ENCODE data around the gene BLTP3A. TPM values are rescaled to one million over a fixed set of nuclear protein-coding genes. Genes with fewer than 3 reads are reported as not detected.
"Not testable (repeated sequence)": the region's sequence is repeated elsewhere in the genome, so short reads cannot be mapped to it uniquely, and the experiment has no call there.

BLTP3A gene
- polyA plus RNA-seq, 3 donors: 1.0 to 7.2 (median 1.2) TPM

DNA sequence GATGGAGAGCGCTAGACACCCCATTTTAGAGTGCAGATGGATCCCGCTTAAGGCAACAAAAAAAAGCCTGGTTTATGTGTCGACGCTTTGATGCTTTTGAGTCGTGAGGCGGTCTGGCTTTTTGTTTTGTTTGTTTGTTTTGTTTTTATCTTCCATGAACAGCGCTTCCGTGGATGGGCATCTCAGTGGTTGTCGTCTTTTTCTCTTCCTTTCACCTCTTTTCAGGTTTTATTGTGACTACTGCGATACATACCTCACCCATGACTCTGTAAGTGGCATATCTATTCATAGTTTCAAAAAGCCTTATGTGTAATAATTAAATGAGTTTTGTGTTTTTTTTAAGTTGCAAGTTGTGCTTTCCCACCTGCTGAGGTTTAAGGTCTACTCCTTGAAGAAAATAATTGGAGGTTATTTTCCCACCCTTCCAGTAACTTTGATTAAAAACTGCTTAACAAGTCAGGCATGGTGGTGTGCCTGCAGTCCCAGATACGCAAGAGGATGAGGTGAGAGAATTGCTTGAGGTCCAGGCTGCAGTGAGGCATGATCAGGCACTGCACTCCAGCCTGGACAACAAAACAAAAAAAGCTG is 34.1 kb upstream of the BLTP3A start:
- 0% methylated on average over 4 of the region's 11 CpGs for WGBS (ENCODE audit: insufficient coverage)
- H3K27ac ChIP-seq (ENCODE audit: low read depth in 1 of 2, low read length in 2 of 2): peak overlapping the region; percentile 90 to 97
- peak overlapping the region; percentile 80 for H3K4me2 ChIP-seq (replicated peaks; ENCODE audit: extremely low read depth, low read length, poor library complexity, severe bottlenecking)
- H3K79me2 ChIP-seq (ENCODE audit: insufficient read depth, low read length): peaks cover 60% of the 10 kb centered on the region
- Mint-ChIP-seq H3K9me3 (peaks cover 0 to 3% (median 0%) of the 10 kb centered on the region in 7 donors), H3K4me1 (peaks cover 10% of the 10 kb centered on the region), H3K27ac (no peak overlapping the region), H3K4me3 (no peak overlapping the region), H3K36me3 (peaks cover 8 to 17% of the 10 kb centered on the region in 2 donors), H3K27me3 (ENCODE audit: low read depth in 3 of 3) (peaks cover 0 to 4% (median 3%) of the 10 kb centered on the region in 3 donors)
- H3K9me3 ChIP-seq (replicated peaks in 1 of 2; ENCODE audit: control insufficient read depth in 1 of 2, insufficient read depth in 1 of 2, low read length in 2 of 2): no peaks in the 10 kb centered on the region
- H3K4me3 ChIP-seq (replicated peaks in 1 of 3; ENCODE audit: low read depth in 2 of 3, low read length in 3 of 3): peak overlapping the region; percentile 82 to 98 (median 92)
- DNase-seq: no peak
- TF ChIP-seq CTCF (IDR thresholded peaks at IDR 0.05): no peak
- peaks cover 11% of the 10 kb centered on the region in 2 donors for H3K36me3 ChIP-seq (replicated peaks in 1 of 2; ENCODE audit: control insufficient read depth in 1 of 2, insufficient read depth in 2 of 2, low read length in 2 of 2)
- H4K20me1 ChIP-seq (ENCODE audit: insufficient read depth, low read length): peaks cover 4% of the 10 kb centered on the region
- H3K27me3 ChIP-seq (ENCODE audit: control insufficient read depth in 2 of 2, insufficient read depth in 2 of 2, low read length in 2 of 2): no peaks in the 10 kb centered on the region
- H3K9ac ChIP-seq (ENCODE audit: insufficient read depth, low read length, poor library complexity, severe bottlenecking): peak overlapping the region; percentile 89
- H3K4me1 ChIP-seq (ENCODE audit: control insufficient read depth in 1 of 2, insufficient read depth in 2 of 2, low read length in 2 of 2): peaks cover 15 to 33% of the 10 kb centered on the region in 2 donors
- intact Hi-C loops (cut with micrococcal nuclease): loop anchor here (2.0 to 10.0 kb wide), 6 partner anchors 35 to 497 kb away; partner anchors contain the start of genes ANKS1A (in 2 of the 2), BLTP3A (in 2 of the 2), TAF11 (in 2 of the 2) and ILRUN (in 1 of the 2)
- peak overlapping the region; percentile 94 for H2AFZ ChIP-seq (ENCODE audit: insufficient read depth, low read depth, low read length, poor library complexity, severe bottlenecking)

- Histone ChIP-seq H3K4me3 (replicated peaks in 1 of 3; ENCODE audit: low read depth in 2 of 3, low read length in 3 of 3) (no peak overlapping the region), H3K9me3 (replicated peaks in 1 of 2; ENCODE audit: control insufficient read depth in 1 of 2, insufficient read depth in 1 of 2, low read length in 2 of 2) (no peaks in the 10 kb centered on the region), H3K27me3 (ENCODE audit: control insufficient read depth in 2 of 2, insufficient read depth in 2 of 2, low read length in 2 of 2) (no peaks in the 10 kb centered on the region), H3K36me3 (replicated peaks in 1 of 2; ENCODE audit: control insufficient read depth in 1 of 2, insufficient read depth in 2 of 2, low read length in 2 of 2) (peaks cover 24 to 28% of the 10 kb centered on the region in 2 donors), H3K79me2 (ENCODE audit: insufficient read depth, low read length) (peaks cover 65% of the 10 kb centered on the region), H2AFZ (ENCODE audit: insufficient read depth, low read depth, low read length, poor library complexity, severe bottlenecking) (no peak overlapping the region), H3K27ac (ENCODE audit: low read depth in 1 of 2, low read length in 2 of 2) (peak overlapping the region in 1 of 2 donors; percentile 9), H3K9ac (ENCODE audit: insufficient read depth, low read length, poor library complexity, severe bottlenecking) (no peak overlapping the region), H3K4me2 (replicated peaks; ENCODE audit: extremely low read depth, low read length, poor library complexity, severe bottlenecking) (no peak overlapping the region), H4K20me1 (ENCODE audit: insufficient read depth, low read length) (peaks cover 4% of the 10 kb centered on the region), H3K4me1 (ENCODE audit: control insufficient read depth in 1 of 2, insufficient read depth in 2 of 2, low read length in 2 of 2) (peaks cover 12 to 28% of the 10 kb centered on the region in 2 donors)
- H3K9me3 Mint-ChIP-seq: peaks cover 0 to 3% (median 0%) of the 10 kb centered on the region in 7 donors
- H3K27ac Mint-ChIP-seq: peak overlapping the region in 2 of 7 donors; percentile 58 to 63
- 98% methylated on average over 4 of the region's 8 CpGs for WGBS (ENCODE audit: insufficient coverage)
- peaks cover 6% of the 10 kb centered on the region for H3K4me1 Mint-ChIP-seq
- H3K27me3 Mint-ChIP-seq (ENCODE audit: low read depth in 3 of 3): peaks cover 0 to 4% (median 0%) of the 10 kb centered on the region in 3 donors
- no peak overlapping the region for H3K4me3 Mint-ChIP-seq
- intact Hi-C loops (cut with micrococcal nuclease): no loop called here
- H3K36me3 Mint-ChIP-seq: peaks cover 17 to 37% of the 10 kb centered on the region in 2 donors
- no peak for DNase-seq
- TF ChIP-seq CTCF (IDR thresholded peaks at IDR 0.05): no peak
These were observed 31.8 kb upstream of the BLTP3A start for GRCh38 chr6:34760108-34760507.

DNA sequence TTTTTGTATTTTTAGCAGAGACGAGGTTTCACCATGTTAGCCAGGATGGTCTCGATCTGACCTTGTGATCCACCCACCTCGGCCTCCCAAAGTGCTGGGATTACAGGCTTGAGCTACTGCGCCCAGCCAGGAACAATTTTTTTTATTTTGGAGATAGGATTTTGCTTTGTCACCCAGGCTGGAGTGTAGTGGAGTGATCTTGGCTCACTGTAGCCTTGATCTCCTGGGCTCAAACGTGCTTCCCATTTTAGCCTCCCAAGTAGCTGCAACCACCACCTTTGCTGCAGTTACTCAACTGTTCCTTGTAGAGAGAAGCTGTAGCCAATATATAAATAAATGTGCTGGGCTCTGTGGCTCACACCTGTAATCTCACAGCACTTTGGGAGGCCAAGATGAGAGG is 30.2 kb upstream of the BLTP3A start:
- H3K9me3 ChIP-seq (replicated peaks in 1 of 2; ENCODE audit: control insufficient read depth in 1 of 2, insufficient read depth in 1 of 2, low read length in 2 of 2); H3K9ac ChIP-seq (ENCODE audit: insufficient read depth, low read length, poor library complexity, severe bottlenecking); H3K4me3 Mint-ChIP-seq; H3K4me1 Mint-ChIP-seq; H3K27ac Mint-ChIP-seq; H3K27ac ChIP-seq (ENCODE audit: low read depth in 1 of 2, low read length in 2 of 2); H3K9me3 Mint-ChIP-seq; H2AFZ ChIP-seq (ENCODE audit: insufficient read depth, low read depth, low read length, poor library complexity, severe bottlenecking); H3K4me3 ChIP-seq (replicated peaks in 1 of 3; ENCODE audit: low read depth in 2 of 3, low read length in 3 of 3); intact Hi-C loops (cut with micrococcal nuclease); DNase-seq; H3K27me3 ChIP-seq (ENCODE audit: control insufficient read depth in 2 of 2, insufficient read depth in 2 of 2, low read length in 2 of 2); H3K27me3 Mint-ChIP-seq (ENCODE audit: low read depth in 3 of 3); H3K4me2 ChIP-seq (replicated peaks; ENCODE audit: extremely low read depth, low read length, poor library complexity, severe bottlenecking): not testable (repeated sequence)
- H4K20me1 ChIP-seq (ENCODE audit: insufficient read depth, low read length): peaks cover 10% of the 10 kb centered on the region
- H3K36me3 Mint-ChIP-seq: peaks cover 22 to 52% of the 10 kb centered on the region in 2 donors
- peaks cover 8 to 14% of the 10 kb centered on the region in 2 donors for H3K4me1 ChIP-seq (ENCODE audit: control insufficient read depth in 1 of 2, insufficient read depth in 2 of 2, low read length in 2 of 2)
- WGBS (ENCODE audit: insufficient coverage): 100% methylated on average over 1 of the region's 5 CpGs
- peaks cover 67% of the 10 kb centered on the region for H3K79me2 ChIP-seq (ENCODE audit: insufficient read depth, low read length)
- peaks cover 34 to 41% of the 10 kb centered on the region in 2 donors for H3K36me3 ChIP-seq (replicated peaks in 1 of 2; ENCODE audit: control insufficient read depth in 1 of 2, insufficient read depth in 2 of 2, low read length in 2 of 2)

Measured in CD14-positive monocyte (primary cell).